HG02759 (cell line): ENCODE measurements around the gene EBLN2.
A peak's percentile ranks its signal among the peaks of the same experiment; 100 is the strongest.
"Not testable (repeated sequence)": the region's sequence is repeated elsewhere in the genome, so short reads cannot be mapped to it uniquely, and the experiment has no call there.

Experiments
- ATAC-seq: cut with Tn5 transposase; IDR thresholded peaks from one replicate; pipeline ENCODE4 v1.9.1; 2021; ENCODE audit warnings: mild to moderate bottlenecking, moderate library complexity; ENCODE audit not compliant: unreplicated experiment

The EBLN2 gene

DNA sequence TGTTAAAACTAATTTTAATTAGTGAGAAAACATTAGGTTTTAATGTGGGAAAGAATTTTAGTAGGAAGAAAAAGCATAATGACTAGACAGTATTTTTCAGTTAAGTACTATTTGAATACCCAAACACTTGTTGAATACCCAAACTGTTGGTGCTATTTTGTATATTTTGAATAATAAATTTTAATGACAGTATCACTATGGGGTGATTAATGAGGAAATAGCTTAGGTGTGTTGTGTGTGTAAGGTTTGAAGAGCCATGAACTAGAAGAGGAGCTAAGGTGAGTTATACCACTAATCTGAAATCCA, 4.7 kb upstream of the EBLN2 start:
- ATAC-seq = no peak

DNA sequence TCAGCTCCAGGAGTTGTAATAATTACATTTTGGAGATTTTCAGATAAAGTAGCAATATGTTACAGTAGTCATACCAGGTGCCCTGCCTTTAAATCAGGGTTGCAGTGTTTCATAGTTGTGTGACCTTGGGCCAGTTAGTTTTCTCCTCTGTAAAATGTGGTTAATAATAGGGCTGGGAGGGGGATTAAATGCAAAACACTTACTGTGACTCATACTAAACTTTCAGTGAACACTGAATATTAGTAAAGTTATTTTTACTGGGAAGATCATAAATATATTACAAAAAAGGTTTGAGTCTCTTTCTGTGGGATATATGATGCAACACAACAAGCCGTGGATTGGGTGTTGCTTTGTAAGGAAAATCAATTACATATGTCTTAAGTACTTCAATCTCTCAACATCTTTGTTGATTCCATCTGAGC, 1.1 kb upstream of the EBLN2 start:
- no peak for ATAC-seq

DNA sequence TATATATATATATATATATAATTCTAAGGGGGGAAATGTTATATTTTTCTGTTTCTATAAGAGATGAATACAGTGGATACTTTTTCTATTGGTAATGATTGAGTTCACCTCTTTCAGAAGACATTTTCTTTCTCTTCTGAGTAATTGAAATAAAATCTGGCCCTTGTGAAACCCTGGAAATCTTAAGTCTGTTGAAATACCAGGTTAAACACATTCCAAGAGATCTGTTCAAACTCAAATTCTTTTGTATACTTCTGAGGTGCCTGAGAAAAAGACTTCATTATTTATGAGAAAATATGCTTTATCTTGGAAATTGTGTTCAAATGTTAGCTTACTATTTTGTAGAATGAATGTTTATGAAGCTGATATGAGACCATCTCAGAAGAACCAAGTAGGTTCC, 4.8 kb downstream of the EBLN2 start:
- not testable (repeated sequence) for ATAC-seq

DNA sequence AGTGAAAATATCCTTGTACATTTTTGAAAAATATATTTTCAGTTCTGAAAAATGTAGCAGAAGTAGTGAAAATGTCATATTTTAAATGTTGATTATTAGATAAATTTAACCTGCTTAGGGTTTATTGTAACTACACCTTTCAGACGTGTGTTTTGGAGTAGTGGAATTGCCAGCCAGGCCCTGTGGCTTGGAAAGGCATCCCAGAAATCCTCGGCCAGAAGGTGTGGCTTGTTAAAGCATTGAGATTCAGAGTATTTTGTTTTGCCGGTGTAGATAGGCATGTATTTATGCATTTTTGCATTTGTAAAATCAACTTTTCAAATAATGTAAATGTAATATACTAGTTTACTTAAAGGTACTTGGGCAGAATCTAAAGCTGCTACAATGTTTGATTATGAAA, 7.0 kb downstream of the EBLN2 start:
- ATAC-seq = no peak

DNA sequence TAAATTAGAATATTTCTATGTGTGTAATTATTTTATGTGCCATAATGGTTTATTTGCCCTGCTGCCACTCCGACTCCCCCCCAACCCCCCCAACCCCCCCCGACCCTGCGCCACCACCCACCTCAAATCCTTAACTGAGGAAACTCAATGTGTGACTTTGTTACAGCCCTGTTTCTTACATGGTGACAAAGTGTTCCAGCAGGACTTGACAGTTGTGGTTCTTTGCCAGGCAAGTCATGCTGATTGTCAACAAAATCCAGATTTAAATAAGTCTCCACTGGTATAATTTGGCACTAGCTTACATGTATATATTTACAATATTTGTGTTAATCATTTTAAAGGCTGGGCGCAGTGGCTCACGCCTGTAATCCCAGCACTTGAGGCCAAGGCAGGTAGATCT, 7.7 kb downstream of the EBLN2 start:
- ATAC-seq = no peak

DNA sequence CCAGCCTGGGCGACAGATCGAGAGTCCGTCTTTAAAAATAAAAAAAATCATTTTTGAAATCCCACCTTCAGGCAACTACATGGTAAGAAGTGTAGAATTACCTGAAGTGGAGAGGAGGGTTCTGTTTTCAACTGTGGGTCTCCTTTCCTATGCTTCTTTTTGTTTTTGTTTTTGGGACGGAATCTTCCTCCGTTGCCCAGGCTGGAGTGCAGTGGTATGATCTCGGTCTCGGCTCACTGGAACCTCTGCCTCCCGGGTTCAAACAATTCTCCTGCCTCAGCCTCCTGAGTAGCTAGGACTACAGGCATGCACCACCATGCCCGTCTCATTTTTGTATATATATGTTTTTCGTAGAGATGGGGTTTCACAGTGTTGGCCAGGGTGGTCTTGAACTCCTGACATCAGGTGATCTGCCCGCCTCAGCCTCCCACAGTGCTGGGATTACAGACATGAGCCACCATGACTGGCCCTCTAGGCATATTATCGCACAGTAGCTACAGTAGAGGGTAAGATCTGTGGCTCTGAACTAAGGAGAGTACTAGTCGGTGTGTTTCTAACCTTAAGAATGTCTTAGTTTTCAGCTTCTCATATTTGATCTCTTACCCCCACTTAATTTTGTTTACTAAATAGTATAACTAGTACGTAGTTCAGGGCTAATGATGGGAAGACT, 8.5 kb downstream of the EBLN2 start:
- no peak for ATAC-seq

DNA sequence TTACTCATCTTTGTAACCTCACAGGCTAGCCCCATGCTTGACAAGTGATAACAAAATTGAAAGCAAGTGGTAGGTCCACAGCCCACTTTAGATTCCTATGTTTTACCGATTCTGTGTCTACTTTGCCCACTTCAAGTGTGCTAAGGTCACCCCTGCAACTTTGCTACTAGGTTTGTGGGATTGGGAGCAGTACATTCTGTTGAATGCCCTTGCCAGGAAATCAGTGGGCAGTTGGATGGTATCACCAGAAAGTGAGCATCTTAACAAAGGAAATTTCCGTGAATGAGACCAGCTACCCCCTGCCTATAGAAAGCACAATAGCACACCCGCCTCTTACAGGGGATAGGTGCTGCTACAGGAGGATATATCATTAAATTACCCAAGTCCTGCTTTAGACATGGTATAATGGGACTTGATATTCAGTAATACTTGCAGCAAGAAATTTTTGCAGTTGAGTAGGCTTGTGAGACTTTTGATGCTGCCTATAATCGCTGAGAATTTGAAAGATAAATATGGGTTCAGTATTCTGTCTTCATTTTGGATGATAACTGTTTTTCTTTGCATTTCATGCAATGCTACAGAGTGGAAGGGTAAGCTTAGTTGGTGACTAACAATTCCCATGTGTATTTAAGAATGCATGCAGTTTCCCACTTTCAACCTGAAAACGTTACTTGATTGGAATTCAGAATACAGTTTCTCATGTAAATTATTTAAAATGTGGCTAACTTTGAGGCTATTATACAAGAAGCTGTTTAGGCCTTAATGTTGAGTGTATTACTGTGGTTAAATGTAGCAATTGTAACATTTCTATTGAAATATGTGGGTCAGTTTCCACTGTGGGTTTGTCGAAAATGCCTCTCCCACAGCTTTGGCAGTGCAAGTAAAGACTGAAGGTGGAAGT, 9.5 kb downstream of the EBLN2 start:
- ATAC-seq = no peak

DNA sequence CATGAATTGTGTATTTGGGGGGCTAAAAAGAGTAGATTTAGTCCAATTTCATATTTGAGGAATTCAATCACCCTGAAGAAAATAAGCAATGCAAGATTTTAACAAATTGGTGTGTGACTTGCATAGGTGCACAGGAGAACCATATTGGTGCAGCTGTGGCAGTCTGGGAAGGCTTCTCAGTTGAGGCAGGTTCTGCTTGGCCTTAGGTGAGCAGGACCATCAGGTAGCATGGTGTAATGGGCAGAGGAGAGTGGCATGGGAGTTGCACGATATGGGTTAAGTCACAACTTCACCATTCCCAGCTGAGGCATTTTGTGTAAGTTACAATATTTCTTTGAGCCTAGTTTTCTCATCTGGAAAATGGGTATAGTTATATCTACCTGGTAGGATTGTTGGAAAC, 10.5 kb downstream of the EBLN2 start:
- ATAC-seq = no peak

DNA sequence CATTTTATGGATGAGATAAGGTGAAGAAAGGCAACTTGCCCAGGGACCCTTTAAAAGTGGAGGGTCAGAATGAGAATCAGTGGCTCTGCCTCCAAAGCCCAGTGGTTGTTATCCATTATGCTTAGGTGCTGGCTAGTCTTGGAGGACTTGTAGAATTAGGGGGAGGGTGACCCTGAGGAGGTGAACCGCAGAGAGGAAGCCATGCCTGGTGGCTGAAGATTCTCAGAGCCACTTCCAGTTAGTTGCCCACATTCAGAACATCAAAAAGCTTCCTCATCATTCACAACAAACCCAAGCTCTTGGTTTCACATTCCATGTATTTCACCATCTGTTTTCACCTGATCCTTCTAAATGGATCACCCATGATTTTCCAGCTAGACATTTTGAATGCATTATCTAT, 11.2 kb downstream of the EBLN2 start:
- no peak for ATAC-seq

DNA sequence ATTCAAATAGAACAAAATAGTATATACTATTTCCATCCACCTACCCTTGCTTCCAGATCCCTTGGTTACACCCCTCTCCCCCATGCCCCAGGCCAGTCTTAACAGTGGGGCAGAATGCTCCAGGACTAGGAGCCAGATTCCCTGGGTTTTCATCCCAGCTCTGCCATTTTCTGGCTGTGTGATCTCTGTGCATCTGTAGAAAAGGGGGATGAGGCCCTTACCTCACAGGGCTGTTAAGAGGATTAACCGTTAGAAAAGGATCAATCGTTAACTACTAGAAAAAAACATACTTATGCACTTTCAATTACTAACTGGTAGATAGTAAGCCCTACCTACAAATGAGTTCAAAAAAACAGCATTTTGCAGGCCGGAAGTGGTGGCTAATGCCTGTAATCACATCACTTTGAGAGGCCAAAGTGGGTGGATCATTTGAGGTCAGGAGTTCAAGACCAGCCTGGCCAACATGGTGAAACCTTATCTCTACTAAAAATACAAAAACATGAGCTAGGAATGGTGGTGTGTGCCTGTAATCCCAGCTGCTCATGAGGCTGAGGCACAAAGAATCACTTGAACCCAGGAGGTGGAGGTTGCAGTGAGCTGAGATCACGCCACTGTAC, 11.7 kb downstream of the EBLN2 start:
- no peak for ATAC-seq

DNA sequence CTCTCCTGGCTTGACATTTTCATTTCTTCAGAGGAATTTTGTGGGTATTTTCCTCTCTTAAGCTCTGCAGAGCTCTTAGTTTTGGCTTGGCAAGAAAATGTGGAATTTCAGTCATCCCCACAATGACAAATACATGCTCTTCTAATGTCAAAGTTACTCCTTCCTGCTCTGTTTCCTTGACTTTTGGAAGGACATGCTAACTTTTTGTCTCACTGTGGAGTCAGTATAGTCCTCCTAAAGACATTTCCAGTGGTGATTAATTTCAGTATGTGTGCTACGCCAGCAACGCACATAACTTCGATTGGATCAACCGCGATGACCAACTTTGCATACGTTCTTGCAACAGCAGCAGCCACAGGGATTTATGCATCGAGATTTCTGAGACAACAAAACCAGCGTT, 13.3 kb downstream of the EBLN2 start:
- ATAC-seq = no peak

DNA sequence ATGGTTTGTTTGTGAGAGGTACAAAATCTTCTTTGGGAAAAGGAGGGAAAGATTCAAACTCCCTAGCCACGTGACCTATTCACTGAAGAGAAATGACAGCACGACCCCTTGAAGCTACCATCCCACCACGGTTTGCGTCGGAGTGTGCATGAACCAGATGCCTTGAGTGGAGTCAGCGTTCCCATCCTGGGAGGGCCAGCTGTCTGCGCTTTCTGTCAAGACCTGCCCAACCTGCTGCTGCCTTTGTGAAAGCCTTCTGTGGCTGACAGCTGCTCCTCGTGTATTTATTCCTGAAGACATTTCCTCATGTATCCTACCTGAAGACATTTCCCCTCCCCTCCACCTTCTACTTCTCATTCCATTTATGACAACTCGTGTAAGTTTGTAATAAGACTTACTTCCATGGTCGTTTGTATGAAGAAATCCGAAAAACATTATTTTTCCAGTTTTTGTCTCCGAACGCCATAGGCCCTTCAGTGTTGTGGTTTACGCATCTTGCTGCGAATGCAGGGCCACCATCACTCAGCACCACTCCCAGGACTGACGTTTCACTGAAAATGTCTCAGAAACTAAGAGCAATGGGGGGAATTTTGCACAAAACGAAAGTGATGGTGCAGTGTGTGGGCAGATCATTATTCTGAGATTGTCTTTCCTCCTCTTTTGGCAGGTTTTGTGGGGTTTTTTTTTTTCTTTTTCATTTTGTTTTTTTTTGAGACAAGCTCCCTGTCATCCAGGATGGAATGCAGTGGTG, 18.9 kb downstream of the EBLN2 start:
- peak; percentile 53 for ATAC-seq

DNA sequence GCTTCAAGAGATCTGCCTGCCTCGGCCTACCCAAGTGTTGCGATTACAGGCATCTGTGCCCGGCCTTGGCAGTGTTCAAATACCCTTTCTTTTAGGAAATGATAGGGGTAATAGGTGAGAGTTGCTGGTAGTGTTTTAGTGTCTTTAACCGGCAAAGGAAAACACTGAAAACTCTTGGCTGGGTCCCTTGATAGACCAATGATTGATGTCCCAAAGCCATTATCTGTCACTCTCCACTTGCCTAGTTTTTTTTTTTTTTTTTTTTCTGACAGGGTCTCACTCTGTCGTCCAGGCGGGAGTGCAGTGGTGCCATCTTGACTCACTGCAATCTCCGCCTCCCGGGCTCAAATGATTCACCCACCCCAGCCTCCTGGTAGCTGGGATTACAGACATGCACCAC, 19.7 kb downstream of the EBLN2 start:
- no peak for ATAC-seq

DNA sequence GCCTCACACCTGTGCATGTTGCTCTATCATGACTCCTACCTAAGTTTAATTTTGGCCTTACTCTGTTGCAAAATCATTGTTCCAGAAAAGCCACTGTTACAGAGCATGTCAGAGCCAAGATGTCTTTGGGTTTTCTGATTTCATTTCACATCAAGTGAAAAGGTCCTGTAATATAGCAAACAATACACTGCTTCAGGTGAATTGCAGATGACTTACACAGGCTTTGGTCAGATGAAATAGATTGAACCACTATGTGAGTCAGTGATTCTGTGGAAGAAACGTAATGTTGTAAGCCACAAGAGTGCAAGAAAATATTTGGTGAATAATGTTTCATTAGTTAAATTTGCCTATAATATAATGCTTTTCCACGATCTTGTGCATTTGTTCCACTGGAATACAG, 22.7 kb downstream of the EBLN2 start:
- ATAC-seq = no peak

DNA sequence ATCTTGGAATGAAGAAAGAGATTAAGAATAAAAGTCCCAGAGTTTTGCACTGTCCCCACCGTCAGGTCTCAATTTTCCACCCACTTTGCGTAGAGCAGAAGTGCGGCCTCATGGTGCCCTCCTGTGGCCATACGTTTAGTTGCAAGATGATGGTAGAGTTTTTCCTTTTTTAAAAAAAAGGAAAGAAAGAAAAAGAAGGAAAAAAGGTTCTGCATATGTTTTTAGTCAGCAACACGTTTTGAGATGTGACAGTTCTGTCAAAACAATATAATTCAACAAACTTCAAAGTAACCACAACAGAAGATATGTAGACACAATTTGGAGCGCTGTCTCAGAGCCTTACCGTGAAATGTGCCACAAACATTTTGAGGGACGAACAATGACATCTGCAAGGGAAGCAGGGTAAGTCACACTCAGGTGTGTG, 24.6 kb downstream of the EBLN2 start:
- ATAC-seq = no peak

DNA sequence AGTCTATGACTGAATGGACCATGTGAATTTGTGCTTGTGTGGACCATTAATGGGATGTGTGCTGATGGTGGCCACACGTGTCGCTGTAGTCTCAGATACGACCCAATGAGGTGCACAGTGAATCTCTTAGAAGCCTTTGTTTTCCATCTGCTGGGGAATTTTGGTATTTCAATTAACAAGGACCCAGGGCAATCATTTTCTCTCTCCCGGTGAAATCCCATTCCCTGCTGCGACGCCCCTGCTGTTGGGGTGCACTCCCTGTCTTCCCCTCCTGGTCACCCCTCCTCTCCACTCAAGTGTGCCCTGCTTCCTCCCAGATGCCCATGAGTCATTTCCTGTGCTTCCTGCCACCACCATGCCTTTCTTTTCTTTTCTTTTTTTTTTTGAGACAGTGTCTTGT, 32.7 kb downstream of the EBLN2 start:
- ATAC-seq = no peak

DNA sequence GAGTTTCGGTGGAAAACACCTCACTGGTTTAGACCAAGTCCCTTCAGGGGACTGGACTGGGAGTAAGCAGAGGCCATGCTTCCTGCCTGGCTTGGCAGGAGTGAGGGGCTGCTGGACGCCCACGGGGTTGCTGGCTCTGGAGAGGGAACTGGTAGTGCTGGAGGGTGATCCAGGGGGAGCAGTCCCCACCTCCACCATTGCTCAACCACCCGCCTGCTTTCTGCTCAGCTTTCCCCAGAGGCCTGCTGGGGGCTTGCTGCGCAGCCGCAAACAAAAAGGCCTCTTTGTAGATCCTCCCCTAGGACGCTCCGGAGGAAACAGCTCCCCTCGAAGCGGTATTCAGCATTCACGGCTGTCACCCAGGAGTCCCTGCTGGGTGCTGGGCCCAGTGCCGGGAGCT, 33.5 kb downstream of the EBLN2 start:
- ATAC-seq = no peak

DNA sequence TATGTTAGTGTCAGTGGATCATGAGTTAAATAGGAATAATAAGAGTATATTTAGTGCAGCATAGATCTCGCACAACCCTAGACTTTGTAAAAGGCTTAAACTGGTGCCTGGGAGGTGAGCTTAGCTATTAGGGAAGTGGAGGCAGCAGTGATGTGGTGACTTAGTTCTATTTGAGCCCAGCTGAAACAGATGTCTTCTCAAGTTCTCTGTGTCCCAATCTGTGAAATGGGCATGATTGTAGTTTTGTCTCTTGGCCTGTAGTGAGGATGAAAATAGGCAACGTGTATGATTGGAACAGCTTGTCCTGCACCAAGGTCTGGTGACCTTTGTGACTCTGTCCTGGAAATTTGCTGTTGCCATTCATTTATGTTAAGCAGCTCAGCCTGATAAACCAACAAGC, 34.7 kb downstream of the EBLN2 start:
- ATAC-seq = no peak

DNA sequence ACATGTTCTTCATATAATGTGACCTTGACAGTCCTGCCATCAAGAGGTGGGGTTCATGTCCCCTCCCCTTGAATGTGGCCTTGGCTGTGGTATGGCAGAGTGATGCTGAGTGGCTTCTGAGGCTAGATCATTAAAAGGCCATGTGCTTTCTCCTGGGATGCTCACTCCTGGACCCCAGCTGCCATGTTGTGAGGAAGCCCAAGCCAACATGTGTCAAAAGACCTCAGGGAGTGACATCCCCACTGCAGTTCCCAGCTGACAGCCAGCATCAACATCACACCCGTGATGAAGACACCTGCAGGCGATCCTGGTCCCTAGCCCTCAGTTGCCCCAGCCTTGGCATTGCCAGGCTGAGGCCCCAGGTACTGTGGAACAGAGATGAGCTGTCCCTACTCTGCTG, 36.6 kb downstream of the EBLN2 start:
- no peak for ATAC-seq

DNA sequence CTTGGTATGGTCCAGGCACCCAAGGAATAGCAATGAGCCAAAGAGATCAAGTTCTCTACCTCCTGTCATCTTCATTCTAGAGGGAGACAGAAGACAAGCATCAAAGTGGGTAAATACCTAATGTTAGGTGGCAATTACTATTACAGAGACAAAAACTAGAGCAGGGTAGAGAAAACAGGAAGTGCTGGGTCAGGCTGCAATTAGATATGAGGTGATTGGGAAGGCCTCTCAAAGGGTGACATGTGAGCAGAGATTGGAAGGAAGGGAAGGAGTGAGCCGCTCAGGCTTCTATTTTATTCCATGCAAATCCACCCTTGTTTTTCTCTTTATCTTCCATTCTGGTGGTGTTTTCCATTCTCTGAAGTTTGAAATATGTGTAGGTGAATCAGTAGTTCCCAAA, 37.4 kb downstream of the EBLN2 start:
- ATAC-seq = no peak

DNA sequence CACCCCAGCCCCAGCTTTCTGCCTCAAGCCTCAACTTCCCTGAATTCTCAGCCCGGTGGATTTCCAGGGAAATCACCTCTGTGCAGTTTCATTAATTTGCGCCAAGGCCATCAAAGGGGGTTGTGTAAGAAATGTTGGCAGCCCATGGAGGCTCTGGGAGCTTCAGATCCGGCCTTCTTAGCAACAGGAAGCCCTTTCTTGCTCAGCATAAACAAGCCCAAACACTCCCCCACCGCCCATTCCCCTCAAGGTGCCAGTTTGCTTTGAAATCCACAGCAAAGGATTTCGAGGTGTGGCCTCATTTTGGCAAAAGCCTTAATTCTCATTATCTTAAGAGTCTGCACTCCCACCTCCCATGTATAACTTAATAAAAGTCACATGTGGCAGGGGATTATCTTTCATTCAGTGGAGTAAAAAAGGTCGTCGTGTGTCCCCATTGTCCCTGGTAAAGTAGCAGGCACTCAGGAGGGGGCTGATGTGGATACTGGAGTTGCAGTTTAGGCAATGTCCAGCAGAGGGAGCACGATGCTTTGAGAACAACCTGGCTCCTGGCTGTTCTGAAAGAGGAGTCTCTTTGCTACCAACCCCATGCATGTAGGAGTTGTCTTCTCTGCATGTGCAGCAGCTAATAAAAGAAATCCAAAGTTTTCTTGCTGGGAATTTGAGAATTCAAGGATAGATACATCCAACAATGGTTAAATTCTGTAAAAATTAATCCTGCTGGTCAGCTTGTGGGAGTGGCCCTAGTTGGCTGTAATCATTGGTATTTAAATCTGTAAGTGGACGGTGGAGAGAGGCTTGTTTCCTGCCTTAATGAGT, 39.5 kb downstream of the EBLN2 start:
- ATAC-seq = peak; percentile 89
